HG03469 (cell line): ENCODE measurements around the gene USF1.

Source experiments
- ATAC-seq: cut with Tn5 transposase; IDR thresholded peaks from one replicate; pipeline ENCODE4 v1.9.1; 2021; ENCODE audit warnings: mild to moderate bottlenecking, moderate library complexity, moderate number of reproducible peaks; ENCODE audit not compliant: unreplicated experiment

Gene USF1

GRCh38 chr1:161045736-161046604 is at the start of gene USF1:
Gene USF1 (minus strand): TSS chr1:161045977. CDS start chr1:161043275, 2,702 bp downstream.
- ATAC-seq = peak; percentile 41

GRCh38 chr1:161095230-161095629 is 49.5 kb upstream of the USF1 start:
- no peak for ATAC-seq

- ATAC-seq = no peak
Observed at GRCh38 chr1:161094481-161094880, 48.7 kb upstream of the USF1 start.

GRCh38 chr1:161092621-161093028 is 46.8 kb upstream of the USF1 start:
- ATAC-seq = no peak

- ATAC-seq = no peak
Observed at GRCh38 chr1:161091796-161092507, 46.2 kb upstream of the USF1 start.

GRCh38 chr1:161091093-161091492 is 45.3 kb upstream of the USF1 start:
- ATAC-seq = no peak

- ATAC-seq = no peak
Observed at GRCh38 chr1:161090617-161091016, 44.8 kb upstream of the USF1 start.

GRCh38 chr1:161089938-161090337 is 44.2 kb upstream of the USF1 start:
- ATAC-seq = no peak

- no peak for ATAC-seq
Observed at GRCh38 chr1:161089251-161089924, 43.6 kb upstream of the USF1 start, which contains the start of gene NECTIN4. Gene NECTIN4 (minus strand): TSS chr1:161089558. CDS start chr1:161089296, 262 bp downstream.

- ATAC-seq = no peak
Observed at GRCh38 chr1:161088587-161089110, 42.9 kb upstream of the USF1 start.

- ATAC-seq = no peak
Observed at GRCh38 chr1:161086457-161086856, 40.7 kb upstream of the USF1 start.

GRCh38 chr1:161085165-161085564 is 39.4 kb upstream of the USF1 start:
- no peak for ATAC-seq

- no peak for ATAC-seq
Observed at GRCh38 chr1:161084597-161084988, 38.8 kb upstream of the USF1 start.

- no peak for ATAC-seq
Observed at GRCh38 chr1:161083748-161084596, 38.2 kb upstream of the USF1 start.

GRCh38 chr1:161082996-161083747 is 37.4 kb upstream of the USF1 start:
- no peak for ATAC-seq

GRCh38 chr1:161082483-161082882 is 36.7 kb upstream of the USF1 start:
- ATAC-seq = no peak

GRCh38 chr1:161081519-161081918 is 35.7 kb upstream of the USF1 start:
- no peak for ATAC-seq

GRCh38 chr1:161080441-161081405 is 34.9 kb upstream of the USF1 start:
- ATAC-seq = no peak
